Measurements from ENCODE around the gene GHR.

Gene GHR

DNA sequence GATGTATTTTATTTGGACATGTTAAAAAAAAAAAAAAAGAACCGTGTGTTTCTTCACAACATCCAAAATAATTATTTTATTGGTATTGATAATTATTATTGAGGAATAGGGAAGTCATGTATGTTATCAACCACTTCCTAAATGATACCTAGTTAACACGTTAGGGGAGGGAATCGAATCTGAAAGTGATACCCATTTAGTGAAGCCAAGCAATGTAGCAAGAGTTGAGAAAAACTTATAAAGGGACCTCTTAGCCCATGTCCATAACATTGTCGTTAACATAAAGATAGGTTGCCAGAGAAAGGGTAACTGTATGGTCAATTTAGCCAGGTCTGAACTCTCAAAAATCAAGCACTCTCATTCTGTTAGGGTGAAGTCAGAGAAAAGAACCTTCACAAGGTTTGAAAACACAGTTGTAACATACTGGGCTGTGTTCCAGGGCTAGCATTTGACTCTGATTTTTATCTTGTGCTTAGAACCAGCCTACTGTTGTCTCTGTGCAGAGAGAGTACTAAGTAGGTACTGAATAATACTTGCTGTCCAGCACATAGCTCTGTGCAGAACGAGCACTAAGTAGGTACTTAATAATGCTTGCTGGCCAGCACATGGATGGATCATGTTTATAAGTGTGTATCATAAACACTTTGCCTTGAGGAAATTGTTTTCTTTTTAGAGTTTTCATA is 60.4 kb downstream of the GHR start:
- TF ChIP-seq FOXP2 (optimal IDR thresholded peaks at IDR 0.05; ENCODE audit: control extremely low read depth, extremely low read length, insufficient read depth) (no peak), EZH2 (IDR thresholded peaks at IDR 0.05) (no peak), POLR2AphosphoS5 (IDR thresholded peaks at IDR 0.05; ENCODE audit: borderline replicate concordance, low read depth, low read length) (no peak)
- Histone ChIP-seq H3K4me3 (no peak overlapping the region), H3K9me3 (ENCODE audit: low read depth, low read length) (no peaks in the 10 kb centered on the region), H3K9ac (ENCODE audit: insufficient read length) (no peak overlapping the region), H3K27ac (no peak overlapping the region), H3K36me3 (ENCODE audit: insufficient read depth, low read length) (no peaks in the 10 kb centered on the region)
- no peak for DNase-seq (ENCODE audit: low read depth, low spot score)

DNA sequence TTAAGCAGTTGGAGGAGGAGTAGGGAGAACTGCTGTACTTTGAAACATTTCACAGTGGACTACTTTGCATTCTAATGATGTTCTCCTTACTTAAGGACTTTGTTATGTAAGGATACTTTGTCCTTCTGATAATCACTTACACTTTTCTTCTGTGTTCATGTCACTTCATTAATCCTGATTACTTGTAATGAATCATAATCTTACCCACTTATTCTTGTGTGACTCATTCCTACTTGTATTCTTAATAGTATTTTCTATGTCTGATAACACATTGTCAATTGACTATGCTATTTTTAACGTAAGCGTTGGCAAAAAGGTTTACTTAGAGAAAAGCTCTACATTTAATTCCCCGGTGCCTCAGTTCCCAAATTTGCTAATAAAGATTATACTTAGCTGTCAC is 63.8 kb downstream of the GHR start:
- Histone ChIP-seq H3K9ac (ENCODE audit: insufficient read length) (no peak overlapping the region), H3K36me3 (ENCODE audit: insufficient read depth, low read length) (no peaks in the 10 kb centered on the region), H3K27ac (no peak overlapping the region), H3K9me3 (ENCODE audit: low read depth, low read length) (no peaks in the 10 kb centered on the region), H3K4me3 (no peak overlapping the region)
- DNase-seq (ENCODE audit: low read depth, low spot score), result no peak
- no peak for TF ChIP-seq POLR2AphosphoS5 (IDR thresholded peaks at IDR 0.05; ENCODE audit: borderline replicate concordance, low read depth, low read length)
- TF ChIP-seq EZH2 (IDR thresholded peaks at IDR 0.05), result no peak
- no peak for TF ChIP-seq FOXP2 (optimal IDR thresholded peaks at IDR 0.05; ENCODE audit: control extremely low read depth, extremely low read length, insufficient read depth)

DNA sequence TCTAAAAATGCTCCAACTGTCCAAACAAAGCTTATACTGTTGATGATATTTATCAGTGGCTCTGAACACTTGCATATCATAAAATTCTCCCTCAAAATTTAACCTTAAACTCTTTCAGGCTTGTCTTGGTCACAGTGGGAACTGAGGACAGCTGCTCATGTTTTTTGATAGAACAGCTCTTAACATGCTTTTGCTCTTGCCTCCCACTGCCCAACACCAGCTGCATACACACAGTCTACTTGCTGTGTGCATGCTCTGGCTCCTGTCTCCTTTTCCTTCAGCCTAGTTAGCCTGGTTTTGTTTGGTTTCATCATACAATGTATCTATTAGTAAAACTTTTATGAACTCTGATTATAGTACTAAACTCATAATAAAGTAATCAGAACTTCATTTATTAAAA is 64.6 kb downstream of the GHR start:
- Histone ChIP-seq H3K27ac (no peak overlapping the region), H3K9ac (ENCODE audit: insufficient read length) (no peak overlapping the region), H3K4me3 (no peak overlapping the region), H3K9me3 (ENCODE audit: low read depth, low read length) (no peaks in the 10 kb centered on the region), H3K36me3 (ENCODE audit: insufficient read depth, low read length) (no peaks in the 10 kb centered on the region)
- TF ChIP-seq FOXP2 (optimal IDR thresholded peaks at IDR 0.05; ENCODE audit: control extremely low read depth, extremely low read length, insufficient read depth), result no peak
- DNase-seq (ENCODE audit: low read depth, low spot score), result no peak

DNA sequence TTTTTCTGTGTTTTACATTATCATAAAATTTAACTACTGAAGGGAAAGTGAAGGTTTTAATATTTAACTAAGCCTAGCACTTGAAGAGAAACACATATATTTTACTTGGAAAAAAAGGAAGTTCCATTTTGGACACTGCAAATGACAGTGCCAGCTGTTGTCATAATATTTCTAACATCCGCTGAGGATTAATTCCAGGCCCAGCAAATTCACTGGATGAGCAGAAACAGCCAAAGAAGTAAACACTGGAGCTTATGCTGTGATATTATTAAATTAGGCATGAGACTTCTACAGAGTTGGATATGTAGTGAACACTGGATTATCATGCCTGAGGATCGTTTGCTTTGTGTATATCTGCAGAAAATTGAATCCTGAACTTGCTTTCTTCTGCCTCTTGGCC is 67.6 kb downstream of the GHR start:
- Histone ChIP-seq H3K9ac (ENCODE audit: insufficient read length) (no peak overlapping the region), H3K36me3 (ENCODE audit: insufficient read depth, low read length) (no peaks in the 10 kb centered on the region), H3K27ac (no peak overlapping the region), H3K9me3 (ENCODE audit: low read depth, low read length) (no peaks in the 10 kb centered on the region), H3K4me3 (no peak overlapping the region)
- no peak for DNase-seq (ENCODE audit: low read depth, low spot score)
- no peak for TF ChIP-seq FOXP2 (optimal IDR thresholded peaks at IDR 0.05; ENCODE audit: control extremely low read depth, extremely low read length, insufficient read depth)
- TF ChIP-seq EZH2 (IDR thresholded peaks at IDR 0.05), result no peak
- TF ChIP-seq POLR2AphosphoS5 (IDR thresholded peaks at IDR 0.05; ENCODE audit: borderline replicate concordance, low read depth, low read length), result no peak

DNA sequence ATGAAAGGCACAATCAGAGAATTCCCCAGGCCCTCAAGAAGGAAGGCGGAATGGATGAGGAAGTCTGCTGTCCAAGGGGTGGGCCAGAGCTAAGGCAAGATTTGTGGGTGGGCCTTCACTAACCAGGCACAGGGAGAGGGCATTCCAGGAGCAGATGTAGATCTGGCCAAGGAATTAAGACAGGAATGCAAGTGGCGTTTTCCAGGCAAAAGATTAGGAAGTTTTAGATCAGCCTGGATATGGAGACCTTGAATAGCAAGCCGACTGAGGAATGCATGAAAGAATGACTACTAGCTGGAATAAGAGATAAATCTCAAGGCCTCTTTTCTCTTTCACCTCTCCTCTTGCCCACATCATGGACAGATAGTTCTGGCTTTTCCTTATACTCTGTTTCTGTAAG is 68.5 kb downstream of the GHR start:
- Histone ChIP-seq H3K9ac (ENCODE audit: insufficient read length) (no peak overlapping the region), H3K27ac (no peak overlapping the region), H3K9me3 (ENCODE audit: low read depth, low read length) (no peaks in the 10 kb centered on the region), H3K4me3 (no peak overlapping the region), H3K36me3 (ENCODE audit: insufficient read depth, low read length) (no peaks in the 10 kb centered on the region)
- DNase-seq (ENCODE audit: low read depth, low spot score), result no peak
- TF ChIP-seq POLR2AphosphoS5 (IDR thresholded peaks at IDR 0.05; ENCODE audit: borderline replicate concordance, low read depth, low read length) (no peak), FOXP2 (optimal IDR thresholded peaks at IDR 0.05; ENCODE audit: control extremely low read depth, extremely low read length, insufficient read depth) (no peak), EZH2 (IDR thresholded peaks at IDR 0.05) (no peak)

DNA sequence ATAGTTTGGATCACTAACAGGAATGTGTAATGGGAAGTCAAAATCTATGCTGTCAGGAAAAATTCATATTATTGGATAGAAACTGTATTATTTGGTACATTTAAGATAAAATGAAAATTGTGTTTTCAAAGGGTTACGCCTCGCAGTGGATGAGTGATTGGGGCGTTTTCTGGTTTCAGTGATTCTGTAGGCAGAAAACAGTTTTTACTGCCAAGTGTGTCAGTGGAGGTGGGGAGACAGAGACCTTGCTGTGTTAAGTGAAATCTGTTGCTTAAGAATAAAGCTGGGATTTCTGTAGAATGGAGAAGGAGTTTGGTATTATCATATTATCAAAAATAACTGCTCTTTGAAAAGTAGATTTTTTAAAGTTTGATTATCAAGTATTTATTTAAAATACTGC is 69.7 kb downstream of the GHR start:
- Histone ChIP-seq H3K9ac (ENCODE audit: insufficient read length) (no peak overlapping the region), H3K36me3 (ENCODE audit: insufficient read depth, low read length) (no peaks in the 10 kb centered on the region), H3K27ac (no peak overlapping the region), H3K4me3 (no peak overlapping the region), H3K9me3 (ENCODE audit: low read depth, low read length) (no peaks in the 10 kb centered on the region)
- TF ChIP-seq FOXP2 (optimal IDR thresholded peaks at IDR 0.05; ENCODE audit: control extremely low read depth, extremely low read length, insufficient read depth) (no peak), EZH2 (IDR thresholded peaks at IDR 0.05) (no peak), POLR2AphosphoS5 (IDR thresholded peaks at IDR 0.05; ENCODE audit: borderline replicate concordance, low read depth, low read length) (no peak)
- DNase-seq (ENCODE audit: low read depth, low spot score), result no peak

DNA sequence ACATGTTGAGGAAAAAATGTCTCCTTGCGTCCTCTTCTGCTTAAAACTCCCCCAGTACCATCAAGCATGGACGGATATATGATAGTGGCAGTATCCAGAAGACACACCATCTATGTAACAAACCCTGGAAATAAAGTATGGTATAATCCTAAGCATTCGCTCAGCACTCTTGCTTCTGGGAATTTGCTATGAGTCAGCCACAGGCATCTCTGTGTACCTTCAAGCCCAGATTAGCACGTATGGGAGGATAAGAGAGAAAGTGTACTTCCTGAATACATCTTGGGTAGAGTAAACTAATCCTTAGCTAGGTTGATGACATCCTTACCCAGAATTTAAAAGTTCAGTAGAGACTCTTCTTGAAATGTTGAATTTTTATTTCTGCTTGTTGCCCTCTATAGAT is 71.2 kb downstream of the GHR start:
- TF ChIP-seq POLR2AphosphoS5 (IDR thresholded peaks at IDR 0.05; ENCODE audit: borderline replicate concordance, low read depth, low read length) (no peak), FOXP2 (optimal IDR thresholded peaks at IDR 0.05; ENCODE audit: control extremely low read depth, extremely low read length, insufficient read depth) (no peak), EZH2 (IDR thresholded peaks at IDR 0.05) (no peak)
- Histone ChIP-seq H3K27ac (no peak overlapping the region), H3K9ac (ENCODE audit: insufficient read length) (no peak overlapping the region), H3K4me3 (no peak overlapping the region), H3K36me3 (ENCODE audit: insufficient read depth, low read length) (no peaks in the 10 kb centered on the region), H3K9me3 (ENCODE audit: low read depth, low read length) (no peaks in the 10 kb centered on the region)
- DNase-seq (ENCODE audit: low read depth, low spot score), result no peak

DNA sequence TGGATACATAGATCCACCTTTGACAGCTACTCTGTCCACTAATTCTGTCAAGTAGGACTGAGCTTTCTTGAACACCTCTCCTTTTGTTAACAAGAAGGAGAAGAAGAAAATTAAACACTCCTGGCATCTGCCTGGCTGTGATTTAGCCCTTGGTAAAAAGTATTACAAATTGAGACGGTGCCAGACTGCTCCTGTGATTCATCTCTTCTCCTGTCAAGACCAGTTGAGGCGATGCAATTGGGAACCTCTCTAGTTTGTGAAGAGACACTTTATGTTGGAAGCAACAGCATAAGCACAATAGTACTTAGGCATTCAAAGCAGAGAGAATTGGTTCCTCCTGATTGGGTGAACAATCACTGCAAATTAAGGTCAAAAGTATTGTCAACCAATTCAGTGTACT is 72.7 kb downstream of the GHR start:
- H3K9me3 ChIP-seq (ENCODE audit: low read depth, low read length), result no peaks in the 10 kb centered on the region
- no peaks in the 10 kb centered on the region for H3K36me3 ChIP-seq (ENCODE audit: insufficient read depth, low read length)
- no peak overlapping the region for H3K9ac ChIP-seq (ENCODE audit: insufficient read length)
- H3K4me3 ChIP-seq, result no peak overlapping the region
- TF ChIP-seq FOXP2 (optimal IDR thresholded peaks at IDR 0.05; ENCODE audit: control extremely low read depth, extremely low read length, insufficient read depth) (no peak), POLR2AphosphoS5 (IDR thresholded peaks at IDR 0.05; ENCODE audit: borderline replicate concordance, low read depth, low read length) (no peak), EZH2 (IDR thresholded peaks at IDR 0.05) (no peak)
- no peak for DNase-seq (ENCODE audit: low read depth, low spot score)
- no peak overlapping the region for H3K27ac ChIP-seq

Measured in SK-N-MC (cell line).